T-helper 9 cell (primary cell): ENCODE results near the gene BRMS1L.

Experiments used
- DNase-seq: peaks from one replicate; pipeline ENCODE4 v3.0.0-alpha.2; 2020

The BRMS1L gene

GRCh38 chr14:35866595-35867279 is 40.6 kb downstream of the BRMS1L start:
- no peak for DNase-seq

GRCh38 chr14:35867280-35867629 is 41.1 kb downstream of the BRMS1L start:
- DNase-seq: no peak

GRCh38 chr14:35875296-35875695 is 49.2 kb downstream of the BRMS1L start:
- DNase-seq: no peak

GRCh38 chr14:35877276-35877675 is 51.1 kb downstream of the BRMS1L start:
- no peak for DNase-seq

GRCh38 chr14:35878272-35879150 is 52.4 kb downstream of the BRMS1L start:
- DNase-seq: no peak

- DNase-seq: no peak
These were observed 53.1 kb downstream of the BRMS1L start for GRCh38 chr14:35879151-35879648.

- DNase-seq: no peak
These were observed 53.6 kb downstream of the BRMS1L start for GRCh38 chr14:35879654-35880249.

- DNase-seq: no peak
These were observed 55.1 kb downstream of the BRMS1L start for GRCh38 chr14:35881280-35881679.

- no peak for DNase-seq
These were observed 57.6 kb downstream of the BRMS1L start for GRCh38 chr14:35883677-35884293.

- no peak for DNase-seq
These were observed 64.2 kb downstream of the BRMS1L start for GRCh38 chr14:35890308-35890707.

- DNase-seq: no peak
These were observed 69.1 kb downstream of the BRMS1L start for GRCh38 chr14:35895256-35895655.

- no peak for DNase-seq
These were observed 71.5 kb downstream of the BRMS1L start for GRCh38 chr14:35897616-35898111.

GRCh38 chr14:35898217-35898775 is 72.2 kb downstream of the BRMS1L start:
- DNase-seq: no peak

- DNase-seq: no peak
These were observed 74.6 kb downstream of the BRMS1L start for GRCh38 chr14:35900741-35901140.

- DNase-seq: no peak
These were observed 83.5 kb downstream of the BRMS1L start for GRCh38 chr14:35909665-35910064.

- DNase-seq: no peak
These were observed 84.1 kb downstream of the BRMS1L start for GRCh38 chr14:35910191-35910590.

GRCh38 chr14:35911097-35911496 is 85.0 kb downstream of the BRMS1L start:
- DNase-seq: no peak

- DNase-seq: no peak
These were observed 89.0 kb downstream of the BRMS1L start for GRCh38 chr14:35915185-35915584.

- no peak for DNase-seq
These were observed 89.6 kb downstream of the BRMS1L start for GRCh38 chr14:35915775-35916174.
